ENCODE results near the gene RPS6KA2. TPM values are rescaled to one million over a fixed set of nuclear protein-coding genes. Genes with fewer than 3 reads are reported as not detected.
A peak's percentile ranks its signal among the peaks of the same experiment; 100 is the strongest.

The RPS6KA2 gene
- total RNA-seq, 1 donor from 2014 or later = 17.1 TPM

DNA sequence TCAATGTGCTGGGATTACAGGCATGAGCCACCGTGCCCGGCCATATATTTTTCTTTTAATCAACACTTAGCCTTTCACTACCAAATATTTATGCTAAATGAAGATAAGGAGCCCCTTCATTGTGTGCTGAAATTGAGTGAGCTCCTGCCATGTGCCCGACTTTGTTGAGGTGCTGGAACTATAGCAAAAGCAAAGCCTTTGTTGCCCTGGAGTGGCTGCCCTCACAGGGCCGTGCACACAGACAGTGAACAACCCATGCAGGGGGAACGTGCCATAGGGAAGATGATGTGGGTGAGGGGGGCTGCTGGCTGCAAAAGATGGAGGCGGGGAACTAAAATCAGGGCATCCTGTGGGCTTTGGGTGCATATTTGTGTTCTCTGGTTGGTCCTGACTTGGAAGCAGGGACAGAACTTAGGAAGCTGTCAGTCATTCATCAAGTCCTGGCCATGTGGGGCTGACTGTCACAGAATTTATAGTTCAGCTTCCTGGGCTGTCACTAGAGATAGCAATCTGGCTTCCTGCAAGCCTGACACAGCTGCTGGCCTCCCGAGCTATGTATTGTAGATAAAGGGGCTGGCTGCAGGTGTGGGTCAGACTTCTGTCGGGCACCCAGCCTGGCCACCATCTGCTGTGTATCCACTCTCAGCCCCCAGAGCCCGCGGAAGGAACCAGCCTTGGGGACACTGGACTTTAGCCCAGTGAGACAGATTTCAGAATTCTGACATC lies 187.5 kb downstream of the RPS6KA2 start:
- no peak for ATAC-seq

DNA sequence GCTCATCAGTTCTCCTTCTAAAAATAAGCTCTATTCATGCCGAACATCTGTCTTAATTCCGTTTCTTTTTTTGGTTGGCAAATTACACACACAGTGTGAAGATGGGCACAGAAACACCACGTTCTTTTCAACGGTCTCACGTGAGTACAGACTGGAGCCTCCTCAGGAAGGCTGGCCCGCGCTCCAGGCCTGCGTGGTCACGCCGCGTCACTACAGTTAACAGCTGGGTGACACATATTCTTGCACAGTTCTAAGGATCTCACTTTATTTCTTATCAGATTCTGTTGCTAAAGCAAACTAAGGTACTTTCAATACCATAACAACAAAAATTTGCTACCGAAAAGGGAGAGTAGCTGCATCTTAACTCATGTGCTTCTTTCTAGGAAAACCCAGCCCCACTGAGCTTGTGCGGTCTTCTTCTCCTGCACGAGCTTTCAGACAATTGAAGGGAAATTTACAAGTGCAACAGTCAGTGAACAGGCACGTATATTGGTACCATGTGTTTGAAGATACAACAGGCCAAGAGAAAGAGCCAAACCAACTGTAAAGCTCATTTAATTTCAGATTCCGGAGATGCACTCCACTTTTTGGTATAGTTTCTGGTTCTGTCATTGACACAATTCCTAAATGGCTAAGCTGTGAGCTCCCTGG lies 188.7 kb downstream of the RPS6KA2 start:
- ATAC-seq = no peak

DNA sequence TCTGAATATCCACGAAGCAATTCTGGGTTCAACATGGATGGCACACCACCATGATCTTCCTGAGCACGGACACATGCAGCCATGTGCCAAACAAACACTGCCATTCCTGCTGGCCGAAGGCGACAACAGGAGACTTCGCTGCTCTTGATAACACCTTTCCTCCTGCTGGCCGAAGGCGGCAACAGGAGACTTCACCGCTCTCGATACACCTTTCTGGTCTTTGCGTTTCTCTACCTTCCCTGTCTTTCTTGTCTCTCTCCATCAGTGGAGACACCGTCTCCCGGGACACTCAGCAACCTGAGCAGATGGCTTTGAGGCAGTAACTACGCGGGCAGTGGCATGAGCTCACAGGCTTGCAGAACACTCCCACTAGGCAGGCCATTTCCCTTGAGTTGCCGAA lies 189.4 kb downstream of the RPS6KA2 start:
- no peak for ATAC-seq

DNA sequence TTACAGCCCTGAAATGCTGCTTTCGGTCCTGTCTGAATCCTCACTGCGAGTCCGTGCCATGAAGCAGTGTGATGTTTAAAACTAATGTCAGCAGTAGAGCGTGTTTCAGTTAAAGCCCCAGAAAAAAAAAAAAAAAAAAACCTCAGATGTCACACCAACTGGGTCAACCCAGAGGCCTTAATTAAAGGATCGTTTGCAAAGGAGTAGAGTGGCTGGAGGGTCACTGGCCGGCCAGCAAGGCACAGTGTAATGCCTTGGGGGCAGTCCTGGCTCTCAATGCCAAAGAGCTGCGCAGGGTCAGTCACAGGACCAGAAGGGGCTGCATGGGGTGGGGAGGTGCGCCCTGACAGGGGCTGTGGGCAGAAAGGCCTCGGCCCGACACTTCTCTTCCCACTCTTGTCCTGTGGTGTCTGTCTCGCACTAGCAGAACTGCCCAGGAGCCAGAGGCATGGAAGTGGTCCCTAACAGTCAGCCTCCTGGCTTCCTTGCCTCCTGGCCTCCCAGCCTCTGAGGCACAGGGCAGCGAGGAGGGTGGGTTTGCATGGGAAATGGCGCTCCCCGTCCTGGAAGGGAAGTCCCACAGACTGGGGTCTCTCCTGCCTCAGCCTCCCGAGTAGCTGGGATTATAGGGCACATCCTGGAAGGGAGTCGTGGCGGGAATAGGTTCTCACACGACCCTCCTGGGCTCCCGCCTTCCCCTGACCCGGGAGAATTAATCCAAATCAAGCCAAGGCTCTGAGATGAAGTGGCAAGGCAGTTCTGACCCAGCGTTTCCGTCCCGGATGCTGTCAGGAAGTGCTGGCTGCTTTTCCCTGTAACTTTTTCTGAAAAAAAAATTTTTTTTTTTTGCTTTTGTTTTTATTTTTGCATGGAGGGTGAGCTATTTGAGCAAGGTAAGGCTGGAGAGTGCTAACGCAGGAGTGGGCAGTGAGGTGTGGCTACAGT lies 190.6 kb downstream of the RPS6KA2 start:
- no peak for ATAC-seq

DNA sequence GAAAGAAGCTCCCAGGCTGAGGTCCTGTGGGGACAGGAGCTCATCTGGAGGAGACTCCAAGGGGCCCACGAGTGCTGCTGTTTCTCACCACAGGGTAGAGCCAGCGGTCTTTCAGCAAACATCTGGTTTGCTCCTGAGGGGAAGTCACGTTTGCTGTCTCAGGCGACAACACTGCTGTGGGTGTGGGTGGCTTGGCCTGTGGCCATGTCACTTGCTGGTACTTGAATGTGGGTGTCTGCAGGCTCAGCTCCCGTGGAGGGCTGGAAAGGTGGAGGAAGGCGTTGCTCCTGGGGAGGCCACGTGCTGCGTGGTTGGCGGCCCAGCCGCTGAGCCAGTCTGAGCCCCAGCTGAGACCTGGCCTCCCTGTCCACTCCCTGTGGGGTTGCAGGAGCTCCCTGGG lies 191.5 kb downstream of the RPS6KA2 start:
- ATAC-seq = peak; percentile 67

DNA sequence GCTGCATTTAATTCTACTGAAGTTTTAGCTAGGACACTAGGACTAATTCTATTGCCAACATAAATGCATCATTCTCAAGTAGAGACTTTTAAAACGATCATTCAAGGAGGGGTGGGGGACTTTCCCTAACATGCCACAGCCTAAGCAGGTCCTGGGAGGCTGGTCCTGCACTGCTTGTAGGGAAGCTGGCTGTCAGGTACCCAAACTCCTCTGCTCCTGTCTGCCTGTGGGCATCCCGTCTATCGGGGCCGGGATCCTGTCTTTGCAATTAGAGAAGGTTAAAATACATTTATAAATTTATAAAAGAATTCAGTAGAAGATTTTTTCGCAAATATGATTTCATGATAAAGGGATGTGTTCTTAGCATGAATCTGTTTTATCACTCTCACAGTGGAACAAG lies 192.7 kb downstream of the RPS6KA2 start:
- no peak for ATAC-seq

DNA sequence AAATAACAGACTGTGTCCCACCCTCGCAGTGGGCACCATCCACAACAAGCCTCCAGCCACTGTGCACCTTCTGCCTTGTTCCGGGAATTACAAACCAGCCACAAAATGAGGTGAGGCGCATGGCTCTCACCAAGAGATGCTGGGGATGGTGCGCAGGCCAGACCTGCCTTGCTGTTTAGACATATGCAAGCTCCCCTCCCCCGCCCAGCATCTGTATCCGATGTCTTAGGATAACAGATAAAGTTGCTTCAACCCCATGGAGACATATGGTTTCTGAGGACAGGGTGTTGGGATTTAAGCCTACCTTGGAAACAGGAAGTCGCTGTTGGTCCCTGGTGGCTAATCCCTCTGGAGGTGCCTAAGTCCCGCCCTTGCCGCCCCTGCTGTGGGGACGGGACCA lies 194.0 kb downstream of the RPS6KA2 start:
- ATAC-seq = no peak

DNA sequence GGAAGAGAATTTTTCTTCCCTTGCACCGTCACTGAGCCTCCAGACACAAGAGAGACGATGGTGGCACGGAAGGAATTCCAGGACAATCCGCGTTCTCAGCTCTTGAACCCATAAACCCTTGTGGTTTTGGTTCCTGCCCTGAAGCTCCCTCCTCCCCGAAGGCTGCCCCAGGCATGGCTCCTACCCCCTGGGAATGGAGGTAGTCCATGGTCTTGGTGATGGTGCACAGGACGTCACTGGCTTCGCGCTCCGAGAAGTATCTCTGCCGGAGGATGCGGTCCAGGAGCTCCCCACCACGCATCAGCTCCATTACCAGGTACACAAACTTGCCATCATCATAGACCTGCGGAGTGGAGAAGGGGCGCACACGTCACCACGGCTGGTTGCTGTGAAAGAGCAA lies 196.8 kb downstream of the RPS6KA2 start:
- ATAC-seq = no peak

DNA sequence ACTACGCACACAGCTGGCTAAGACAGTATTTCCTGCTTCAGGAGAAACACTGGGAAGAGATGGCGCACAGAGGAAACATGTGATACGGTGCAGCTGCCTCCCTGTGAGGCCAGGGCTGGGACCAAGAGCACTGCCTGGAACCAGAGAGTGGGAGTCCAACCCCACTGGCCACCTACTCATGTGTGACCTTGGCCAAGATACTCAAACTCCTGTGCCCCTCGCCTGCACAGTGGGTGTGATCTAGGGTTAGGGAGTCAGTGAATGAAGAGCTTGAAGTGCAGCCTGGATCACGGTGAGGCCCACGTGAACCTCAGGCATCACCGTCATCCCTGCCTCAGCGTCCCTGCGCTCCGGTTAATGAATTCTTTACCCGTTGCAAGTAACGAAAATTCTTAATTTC lies 202.6 kb downstream of the RPS6KA2 start:
- no peak for ATAC-seq

DNA sequence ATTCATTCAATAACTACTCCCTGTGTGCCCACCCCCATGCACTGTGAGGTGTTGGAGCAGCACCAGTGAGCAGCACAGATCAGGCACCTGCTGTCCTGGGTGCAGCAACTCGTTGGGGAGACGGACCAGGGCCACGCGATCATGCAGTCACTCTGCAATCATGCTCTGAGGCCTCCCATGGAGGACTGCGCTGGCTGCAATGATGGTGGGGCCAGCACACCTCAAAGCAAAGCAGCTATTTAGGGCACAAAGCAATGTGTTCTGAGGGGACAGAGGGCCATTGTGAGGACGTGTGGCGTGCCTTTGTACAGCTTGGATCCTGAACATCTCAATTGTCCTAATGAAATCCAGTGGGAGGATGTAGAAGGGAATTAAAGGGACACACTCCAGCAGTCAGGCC lies 203.3 kb downstream of the RPS6KA2 start:
- ATAC-seq = no peak

DNA sequence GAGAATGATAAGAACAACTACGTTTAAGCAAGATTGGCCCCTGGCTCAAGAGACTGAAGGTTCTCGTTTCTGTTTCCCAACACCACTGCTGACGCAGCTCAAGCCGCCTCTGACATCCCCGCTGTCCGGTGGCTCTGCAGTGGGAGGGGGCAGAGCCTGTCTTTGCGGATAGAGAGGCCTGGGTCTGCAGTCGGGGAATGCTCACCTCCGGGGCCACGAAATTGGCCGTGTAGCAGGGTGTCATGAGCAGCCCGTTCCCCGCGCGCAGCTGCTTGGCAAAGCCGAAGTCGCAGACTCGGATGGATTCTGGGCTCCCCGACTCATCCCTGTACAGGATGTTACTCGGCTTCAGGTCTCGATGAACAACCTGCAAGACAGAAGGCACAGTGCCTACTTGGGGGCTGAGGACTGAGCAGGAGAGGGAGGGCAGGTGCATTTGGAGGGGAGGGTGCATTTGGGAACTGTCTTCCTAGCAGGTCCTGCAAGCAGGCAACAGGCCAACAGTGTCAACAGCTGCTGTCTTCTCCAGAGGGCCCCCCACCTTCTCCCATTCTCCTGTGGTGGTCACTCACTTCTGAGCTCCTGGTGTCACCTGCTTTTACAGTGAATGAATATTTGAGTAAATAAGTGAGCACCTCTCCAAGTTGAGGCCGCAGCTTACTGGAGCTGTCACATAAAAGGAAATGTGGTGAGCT lies 203.9 kb downstream of the RPS6KA2 start:
- ATAC-seq = no peak

DNA sequence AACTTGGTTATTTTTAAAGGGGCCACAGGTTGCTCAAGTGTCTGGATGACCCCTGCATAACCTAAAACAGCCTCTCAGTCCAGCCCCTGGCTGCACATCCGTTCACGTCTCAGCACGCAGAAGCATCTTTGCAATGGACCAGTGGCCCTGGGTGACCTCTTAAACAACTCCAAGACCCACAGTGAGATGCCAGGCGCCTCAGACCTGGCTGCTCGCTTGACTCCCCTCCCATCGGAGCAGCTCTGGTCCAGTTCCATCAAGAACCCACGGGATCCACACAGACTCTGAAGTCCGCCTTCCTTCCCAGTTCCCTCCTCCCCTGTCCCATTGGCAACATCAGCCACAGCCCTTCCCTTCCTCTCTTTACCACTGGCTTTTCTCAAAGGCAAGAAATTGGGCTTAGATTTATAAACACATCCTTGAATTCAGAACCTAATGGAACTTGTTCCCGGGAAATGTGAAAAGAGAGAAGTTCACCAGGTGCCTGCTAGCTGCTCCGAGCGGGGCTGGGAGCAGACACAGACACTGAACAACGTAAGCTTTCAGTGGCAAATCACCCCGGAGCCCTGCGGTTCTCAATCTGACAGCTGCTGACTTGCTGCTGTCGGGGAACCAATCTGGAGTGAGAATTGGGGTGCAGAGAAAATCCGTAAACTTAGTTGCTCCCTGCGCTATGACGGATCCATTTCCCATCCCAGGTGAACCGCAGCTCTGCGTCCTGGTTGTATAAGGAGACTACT lies 204.7 kb downstream of the RPS6KA2 start:
- no peak for ATAC-seq

DNA sequence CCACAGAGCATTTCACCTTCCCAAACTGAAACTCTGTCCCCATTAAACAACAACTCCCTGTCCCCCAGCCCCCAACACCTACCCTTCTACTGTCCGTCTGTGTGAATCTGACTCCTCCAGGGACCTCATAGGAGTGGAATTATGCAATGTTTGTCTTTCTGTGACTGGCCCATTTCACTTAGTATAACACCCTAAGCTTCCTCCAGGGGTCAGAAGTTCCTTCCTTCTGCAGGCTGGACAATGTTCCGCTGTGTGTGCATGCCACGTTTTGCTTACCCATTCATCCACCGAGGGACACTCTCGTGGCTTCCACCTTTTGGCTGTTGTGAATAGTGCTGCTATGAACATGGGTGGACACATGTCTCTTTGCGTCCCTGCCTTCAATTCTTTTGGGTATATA lies 206.7 kb downstream of the RPS6KA2 start:
- ATAC-seq = no peak

DNA sequence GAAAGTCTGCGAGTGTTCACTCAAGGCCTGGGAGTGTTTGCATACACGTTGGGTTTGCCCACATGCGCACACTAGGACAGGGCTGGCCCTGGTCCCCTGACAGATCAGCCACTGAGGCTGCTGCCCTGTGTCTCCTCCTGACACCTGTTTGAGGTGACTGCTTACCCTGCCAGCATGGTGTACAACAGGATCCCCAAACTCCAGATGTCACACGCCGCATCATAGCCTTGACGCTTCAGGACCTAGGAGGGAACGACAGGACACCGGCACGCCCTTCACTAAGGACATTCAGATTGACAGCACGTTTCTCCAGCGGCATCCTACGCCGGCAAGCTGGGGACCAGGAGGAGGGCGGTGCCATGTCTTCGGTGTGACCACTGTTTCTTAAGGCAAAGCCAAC lies 207.3 kb downstream of the RPS6KA2 start:
- ATAC-seq = no peak

DNA sequence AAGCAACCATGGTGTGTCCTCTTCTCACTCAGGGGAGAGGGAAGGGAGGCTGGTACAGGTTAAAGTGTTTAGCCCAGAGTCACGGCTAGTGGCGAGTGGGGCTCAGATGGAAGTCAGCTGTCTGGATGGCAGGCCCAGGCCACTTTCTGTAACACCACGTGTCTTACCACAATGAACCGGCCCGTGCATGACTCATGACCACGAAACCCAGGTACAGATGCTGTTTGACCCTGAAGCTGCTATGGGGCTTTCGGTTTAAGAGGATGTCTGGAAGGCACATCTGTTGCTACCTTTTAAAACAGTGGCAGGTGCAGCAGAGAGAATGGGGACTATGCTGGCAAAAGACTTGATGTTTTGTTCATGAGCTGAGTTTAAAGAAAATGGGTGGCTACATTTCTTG lies 207.8 kb downstream of the RPS6KA2 start:
- ATAC-seq = no peak

DNA sequence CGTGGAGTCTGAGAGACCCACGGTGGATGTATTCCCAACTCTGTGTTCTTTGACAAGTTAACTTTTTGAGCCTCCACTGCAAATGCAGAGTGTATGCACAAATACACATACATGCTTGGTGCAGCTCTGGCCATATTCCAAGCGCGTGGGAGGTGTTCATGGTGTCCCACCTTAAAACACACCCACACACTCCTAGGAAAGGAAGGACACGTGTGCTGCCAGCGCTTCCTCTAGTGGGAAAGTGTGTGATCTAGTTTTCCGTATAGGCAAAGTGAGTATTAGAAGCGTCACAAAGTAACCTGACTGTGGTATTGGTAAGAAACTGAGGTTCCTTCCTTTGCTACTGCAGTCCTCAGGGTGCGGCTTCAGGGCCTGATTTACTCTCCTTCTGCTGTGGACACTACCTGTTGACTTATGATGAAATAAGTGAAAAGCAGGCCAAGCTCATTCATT lies 208.3 kb downstream of the RPS6KA2 start:
- ATAC-seq = no peak

DNA sequence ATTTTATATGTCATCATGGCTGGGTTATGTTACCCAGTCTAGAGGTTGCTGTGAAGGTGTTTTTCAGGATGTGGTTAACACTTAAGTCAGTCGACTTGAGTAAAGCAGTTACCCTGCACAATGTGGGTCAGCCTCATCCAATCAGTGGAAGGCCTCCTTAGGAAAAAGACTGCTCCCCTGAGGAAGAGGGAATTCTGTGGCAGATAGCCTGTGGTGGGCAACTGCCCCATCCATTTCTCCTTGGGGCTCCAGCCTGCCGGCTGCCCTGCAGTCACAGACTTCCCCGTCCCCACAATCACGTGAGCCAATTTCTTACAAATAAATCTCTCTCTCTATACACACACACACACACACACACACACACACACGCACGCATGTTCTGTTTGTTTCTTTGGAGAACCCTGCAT lies 209.8 kb downstream of the RPS6KA2 start:
- ATAC-seq = no peak

DNA sequence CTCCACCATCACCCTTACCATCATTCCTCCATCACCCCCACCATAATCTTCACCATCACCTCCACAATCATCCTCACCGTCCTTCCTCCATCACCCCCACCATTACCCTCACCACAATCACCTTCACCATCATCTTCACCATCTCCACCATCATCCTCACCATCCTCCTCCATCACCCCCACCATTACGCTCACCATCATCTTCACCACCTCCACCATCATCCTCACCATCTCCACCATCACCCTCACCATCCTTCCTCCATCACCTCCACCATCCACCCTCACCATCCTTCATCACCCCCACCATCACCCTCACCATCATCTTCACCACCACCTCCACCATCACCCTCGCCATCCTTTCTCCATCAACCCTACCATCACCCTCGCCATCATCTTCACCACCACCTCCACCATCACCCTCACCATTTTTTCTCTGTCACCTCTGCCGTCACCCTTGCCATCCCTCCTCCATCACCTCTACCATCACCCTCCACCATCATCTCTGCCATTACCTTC lies 211.2 kb downstream of the RPS6KA2 start:
- ATAC-seq = peak; percentile 19

DNA sequence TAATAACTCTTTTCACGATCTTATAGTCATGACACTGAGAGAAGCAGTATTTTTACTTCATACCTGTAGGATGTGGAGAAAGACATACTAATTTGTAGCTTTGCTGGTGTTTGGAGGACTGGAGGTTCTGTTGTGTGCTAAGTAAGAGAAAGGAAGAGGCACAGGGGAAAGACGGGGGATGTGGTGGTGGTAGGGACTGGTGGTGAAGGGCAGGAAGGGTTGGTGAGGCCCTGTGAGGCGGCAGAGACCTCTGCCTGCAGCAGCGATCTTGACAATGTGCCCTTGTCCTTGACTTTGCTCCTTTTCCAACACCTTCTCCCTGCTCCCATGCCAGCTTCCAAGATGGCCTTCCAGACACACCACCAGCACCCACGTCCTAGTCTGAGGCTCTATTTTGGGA lies 211.7 kb downstream of the RPS6KA2 start:
- no peak for ATAC-seq

DNA sequence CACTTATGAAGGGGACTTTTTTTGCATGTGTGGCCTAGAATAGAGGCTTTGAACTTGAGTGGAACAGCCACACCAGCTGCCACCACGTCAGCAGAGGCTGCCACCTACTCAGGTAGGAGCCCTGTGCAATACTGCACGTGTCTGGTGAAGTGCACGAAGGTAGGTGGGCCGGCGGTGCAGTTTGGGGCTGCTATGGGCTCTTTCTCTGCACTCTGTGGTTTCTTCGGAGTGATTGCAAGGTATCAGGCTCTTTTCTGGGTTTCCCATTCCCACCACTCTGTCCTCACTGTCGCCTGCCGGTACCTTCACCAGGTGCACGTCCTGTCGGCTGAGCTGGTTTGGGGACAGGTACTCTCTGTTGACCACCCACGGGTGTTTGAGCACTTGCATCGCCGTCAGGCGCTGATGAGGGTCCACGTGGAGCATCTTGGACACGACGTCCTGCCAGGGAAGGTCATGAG lies 213.5 kb downstream of the RPS6KA2 start:
- no peak for ATAC-seq

DNA sequence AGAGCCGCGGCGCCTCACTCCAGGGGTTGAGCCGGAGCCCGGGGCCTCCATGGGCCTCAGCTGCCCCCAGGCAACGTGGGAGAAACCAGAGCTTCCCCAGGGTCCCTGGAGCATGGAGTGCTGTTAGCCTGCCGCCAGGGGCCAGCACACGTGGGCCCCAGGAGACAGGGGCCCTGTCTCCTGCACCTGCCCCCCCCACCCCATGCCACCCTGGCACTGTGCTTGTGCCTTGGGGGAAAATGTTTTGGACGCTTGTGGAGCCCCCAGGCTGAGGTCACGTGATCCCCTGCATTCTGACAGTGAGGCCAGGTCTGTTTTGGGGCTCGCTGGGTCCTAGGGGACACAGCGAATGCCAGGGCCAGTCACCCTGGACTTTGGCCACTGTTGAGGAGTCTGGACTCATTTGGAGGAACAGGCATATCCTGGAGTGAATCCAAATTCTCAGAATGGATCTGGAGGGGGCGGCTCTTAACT lies 214.1 kb downstream of the RPS6KA2 start:
- ATAC-seq = no peak

Data from esophagus mucosa (tissue), 1 donor.